ENCODE results near the gene FHOD3. TPM values are rescaled to one million over a fixed set of nuclear protein-coding genes. Genes with fewer than 3 reads are reported as not detected.

FHOD3 gene
- total RNA-seq, 1 donor from 2014 or later: 2.5 TPM

DNA sequence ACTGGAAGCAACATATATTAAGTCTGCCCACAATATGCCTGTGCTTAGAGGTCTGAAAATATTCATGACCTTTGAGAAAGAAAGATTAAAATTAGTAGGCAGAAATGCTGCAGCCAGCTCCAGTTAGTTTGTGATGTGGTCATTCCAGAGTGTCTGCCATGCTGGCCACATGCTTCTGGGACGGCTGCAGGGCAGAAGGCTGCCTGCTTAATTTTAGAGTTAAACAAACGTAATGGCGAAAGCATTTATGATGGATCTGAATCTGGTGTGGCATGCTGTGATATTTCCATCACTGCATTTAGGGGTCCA is 95.4 kb downstream of the FHOD3 start:
- Histone ChIP-seq H3K4me1 (no peaks in the 10 kb centered on the region), H3K27ac (no peak overlapping the region), H3K36me3 (no peaks in the 10 kb centered on the region), H3K27me3 (ENCODE audit: low read depth) (no peaks in the 10 kb centered on the region), H3K9me3 (peaks cover 16% of the 10 kb centered on the region), H3K4me3 (no peak overlapping the region)
- DNase-seq (no peak), ATAC-seq (no peak)
- TF ChIP-seq, protein P1, sequence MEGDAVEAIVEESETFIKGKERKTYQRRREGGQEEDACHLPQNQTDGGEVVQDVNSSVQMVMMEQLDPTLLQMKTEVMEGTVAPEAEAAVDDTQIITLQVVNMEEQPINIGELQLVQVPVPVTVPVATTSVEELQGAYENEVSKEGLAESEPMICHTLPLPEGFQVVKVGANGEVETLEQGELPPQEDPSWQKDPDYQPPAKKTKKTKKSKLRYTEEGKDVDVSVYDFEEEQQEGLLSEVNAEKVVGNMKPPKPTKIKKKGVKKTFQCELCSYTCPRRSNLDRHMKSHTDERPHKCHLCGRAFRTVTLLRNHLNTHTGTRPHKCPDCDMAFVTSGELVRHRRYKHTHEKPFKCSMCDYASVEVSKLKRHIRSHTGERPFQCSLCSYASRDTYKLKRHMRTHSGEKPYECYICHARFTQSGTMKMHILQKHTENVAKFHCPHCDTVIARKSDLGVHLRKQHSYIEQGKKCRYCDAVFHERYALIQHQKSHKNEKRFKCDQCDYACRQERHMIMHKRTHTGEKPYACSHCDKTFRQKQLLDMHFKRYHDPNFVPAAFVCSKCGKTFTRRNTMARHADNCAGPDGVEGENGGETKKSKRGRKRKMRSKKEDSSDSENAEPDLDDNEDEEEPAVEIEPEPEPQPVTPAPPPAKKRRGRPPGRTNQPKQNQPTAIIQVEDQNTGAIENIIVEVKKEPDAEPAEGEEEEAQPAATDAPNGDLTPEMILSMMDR (IDR thresholded peaks at IDR 0.05): no peak
- intact Hi-C loops (cut with DNase I): no loop called here

DNA sequence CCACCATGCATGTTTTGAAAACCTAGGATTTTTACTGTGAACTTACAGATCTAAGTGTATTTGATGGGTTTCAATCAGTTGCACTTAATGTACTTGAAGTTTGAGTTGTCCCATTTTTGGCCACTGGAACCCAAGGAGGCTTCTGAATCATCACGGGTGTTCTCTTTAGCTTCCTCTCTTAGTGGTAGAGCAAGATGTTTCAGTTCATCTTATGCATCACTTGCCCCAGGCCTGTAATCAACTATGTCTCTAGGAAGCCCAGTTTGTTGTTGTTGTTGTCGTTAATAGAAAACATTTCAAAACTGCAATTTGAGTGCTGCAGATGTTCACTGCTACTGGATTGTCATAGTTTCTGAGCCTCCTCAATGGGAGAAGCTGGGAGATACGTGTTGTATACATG is 97.0 kb downstream of the FHOD3 start:
- DNase-seq: no peak
- intact Hi-C loops (cut with DNase I): no loop called here
- no peak overlapping the region for H3K27ac ChIP-seq
- H3K36me3 ChIP-seq: no peaks in the 10 kb centered on the region
- peaks cover 16% of the 10 kb centered on the region for H3K9me3 ChIP-seq
- no peak for ATAC-seq
- no peak overlapping the region for H3K4me3 ChIP-seq
- H3K27me3 ChIP-seq (ENCODE audit: low read depth): no peaks in the 10 kb centered on the region
- H3K4me1 ChIP-seq: no peaks in the 10 kb centered on the region
- TF ChIP-seq, protein P1 (IDR thresholded peaks at IDR 0.05): no peak

DNA sequence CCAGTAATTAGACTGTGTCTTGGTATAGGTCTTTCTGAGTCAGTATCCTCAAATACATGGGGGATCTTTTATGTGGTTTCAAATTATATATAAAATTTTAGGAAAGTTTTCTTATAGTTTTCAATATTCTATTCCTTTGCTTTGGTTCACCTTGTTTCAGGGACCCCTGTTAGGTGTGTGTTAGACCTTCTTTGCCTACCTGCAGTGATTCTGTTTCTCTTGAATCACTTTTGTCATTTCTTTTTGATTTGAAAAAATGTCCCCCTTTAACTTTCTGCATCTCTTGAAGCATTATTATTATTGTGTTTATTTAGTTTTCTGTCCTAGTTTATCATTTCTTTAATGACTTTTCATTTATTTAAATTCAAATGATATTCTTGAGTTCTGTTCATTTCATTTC is 98.7 kb downstream of the FHOD3 start:
- no peaks in the 10 kb centered on the region for H3K4me1 ChIP-seq
- H3K9me3 ChIP-seq: peaks cover 16% of the 10 kb centered on the region
- no peaks in the 10 kb centered on the region for H3K36me3 ChIP-seq
- no peak overlapping the region for H3K27ac ChIP-seq
- H3K27me3 ChIP-seq (ENCODE audit: low read depth): no peaks in the 10 kb centered on the region
- TF ChIP-seq, protein P1 (IDR thresholded peaks at IDR 0.05): no peak
- DNase-seq: no peak
- no peak overlapping the region for H3K4me3 ChIP-seq
- intact Hi-C loops (cut with DNase I): no loop called here
- ATAC-seq: no peak

DNA sequence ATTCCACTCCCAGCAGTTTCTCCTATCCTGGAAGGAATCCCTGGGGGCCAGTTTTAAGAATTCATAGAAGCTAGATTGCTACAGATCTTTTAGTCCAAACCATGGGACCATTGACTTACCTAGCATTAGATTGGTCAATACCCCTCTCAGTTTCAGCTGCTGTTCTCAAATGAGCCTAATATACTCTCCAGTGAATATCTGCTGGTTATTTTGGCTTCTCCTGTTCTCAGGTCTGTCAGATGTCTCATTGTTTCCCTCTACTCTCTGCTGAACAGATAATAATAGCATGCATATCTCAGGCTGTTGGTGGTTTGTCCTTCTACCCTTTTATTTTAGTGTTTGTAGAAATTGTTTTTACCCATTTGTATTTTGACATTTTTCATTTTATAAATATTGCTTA is 99.5 kb downstream of the FHOD3 start:
- no peak overlapping the region for H3K4me3 ChIP-seq
- H3K9me3 ChIP-seq: peaks cover 16% of the 10 kb centered on the region
- TF ChIP-seq, protein P1 (IDR thresholded peaks at IDR 0.05): no peak
- no peaks in the 10 kb centered on the region for H3K27me3 ChIP-seq (ENCODE audit: low read depth)
- H3K27ac ChIP-seq: no peak overlapping the region
- no peaks in the 10 kb centered on the region for H3K36me3 ChIP-seq
- ATAC-seq (no peak), DNase-seq (no peak)
- intact Hi-C loops (cut with DNase I): no loop called here
- no peaks in the 10 kb centered on the region for H3K4me1 ChIP-seq

DNA sequence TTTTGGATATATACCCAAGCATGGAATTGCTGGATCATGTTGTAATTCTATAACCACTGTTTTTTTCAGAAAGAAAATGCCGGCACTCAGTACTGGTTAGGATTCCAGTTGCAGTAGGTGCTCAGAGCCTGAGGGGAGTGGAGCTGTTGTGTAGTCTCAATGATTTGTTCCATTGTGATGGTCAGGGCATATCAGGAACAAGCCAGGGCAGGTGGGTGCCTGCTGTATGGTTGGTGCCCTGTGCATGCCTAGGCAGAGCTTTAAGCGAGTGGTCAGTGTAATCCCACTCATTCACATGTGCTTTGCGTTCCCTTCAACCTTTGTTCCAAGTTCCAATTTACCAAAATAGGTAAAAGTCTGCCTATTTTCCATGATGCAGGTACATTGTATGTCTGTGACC is 100.9 kb downstream of the FHOD3 start:
- DNase-seq (no peak), ATAC-seq (no peak)
- TF ChIP-seq, protein P1 (IDR thresholded peaks at IDR 0.05): no peak
- intact Hi-C loops (cut with DNase I): no loop called here
- Histone ChIP-seq H3K27me3 (ENCODE audit: low read depth) (no peaks in the 10 kb centered on the region), H3K36me3 (no peaks in the 10 kb centered on the region), H3K9me3 (peaks cover 16% of the 10 kb centered on the region), H3K4me3 (no peak overlapping the region), H3K4me1 (no peaks in the 10 kb centered on the region), H3K27ac (no peak overlapping the region)

DNA sequence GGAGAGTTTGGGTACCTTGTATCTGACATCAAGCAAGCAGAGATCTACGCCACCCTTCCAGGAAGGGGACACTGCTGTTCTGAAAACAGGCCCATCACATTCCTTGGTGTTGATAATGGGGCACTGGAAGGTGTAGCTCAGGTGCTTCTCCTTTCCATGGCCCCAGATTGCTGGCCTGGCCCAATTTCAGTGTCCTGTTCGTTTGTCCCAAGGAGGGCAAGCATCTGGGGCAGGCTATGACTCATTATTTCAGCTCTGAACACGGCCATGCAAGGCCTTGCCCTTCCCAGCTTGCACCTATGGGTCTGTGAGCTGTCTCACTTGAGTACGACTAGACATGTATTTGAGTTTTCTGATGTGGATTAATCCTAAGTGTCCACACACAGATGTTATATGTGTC is 101.5 kb downstream of the FHOD3 start:
- no peaks in the 10 kb centered on the region for H3K27me3 ChIP-seq (ENCODE audit: low read depth)
- H3K4me1 ChIP-seq: no peaks in the 10 kb centered on the region
- TF ChIP-seq, protein P1 (IDR thresholded peaks at IDR 0.05): no peak
- no peak overlapping the region for H3K27ac ChIP-seq
- H3K9me3 ChIP-seq: peaks cover 16% of the 10 kb centered on the region
- intact Hi-C loops (cut with DNase I): no loop called here
- H3K4me3 ChIP-seq: no peak overlapping the region
- H3K36me3 ChIP-seq: no peaks in the 10 kb centered on the region
- DNase-seq (no peak), ATAC-seq (no peak)

All from lower lobe of right lung (tissue), 2 donors.